ENCODE data around the gene SPATA18. TPM values are rescaled to one million over a fixed set of nuclear protein-coding genes. Genes with fewer than 3 reads are reported as not detected.

SPATA18 gene
- total and polyA plus RNA-seq, 2 of the 8 experiments (the other 6 are each of a cell fraction or from before 2014, with no cell fraction given) = 1.4 to 2.4 TPM

GRCh38 chr4:52045028-52045427, 6.1 kb upstream of the SPATA18 start (continued):
- TF ChIP-seq SRF (IDR thresholded peaks at IDR 0.05; ENCODE audit: low read depth, low read length) (no peak), JUN (IDR thresholded peaks at IDR 0.05; ENCODE audit: low read depth, low read length) (no peak), CREB1 (IDR thresholded peaks at IDR 0.05) (no peak), ZNF274 (IDR thresholded peaks at IDR 0.05; ENCODE audit: borderline replicate concordance, extremely low read depth, low read length) (no peak), SIRT6 (IDR thresholded peaks at IDR 0.05; ENCODE audit: low read length) (no peak)

Data from H1 (cell line).